ENCODE data around the gene SIRT2. TPM values are rescaled to one million over a fixed set of nuclear protein-coding genes. Genes with fewer than 3 reads are reported as not detected.
A peak's percentile ranks its signal among the peaks of the same experiment; 100 is the strongest.

SIRT2 gene
- total and polyA plus RNA-seq, 2 donors (not counting 1 experiment from before 2014, with no cell fraction given): 42.4 to 65.9 TPM

DNA sequence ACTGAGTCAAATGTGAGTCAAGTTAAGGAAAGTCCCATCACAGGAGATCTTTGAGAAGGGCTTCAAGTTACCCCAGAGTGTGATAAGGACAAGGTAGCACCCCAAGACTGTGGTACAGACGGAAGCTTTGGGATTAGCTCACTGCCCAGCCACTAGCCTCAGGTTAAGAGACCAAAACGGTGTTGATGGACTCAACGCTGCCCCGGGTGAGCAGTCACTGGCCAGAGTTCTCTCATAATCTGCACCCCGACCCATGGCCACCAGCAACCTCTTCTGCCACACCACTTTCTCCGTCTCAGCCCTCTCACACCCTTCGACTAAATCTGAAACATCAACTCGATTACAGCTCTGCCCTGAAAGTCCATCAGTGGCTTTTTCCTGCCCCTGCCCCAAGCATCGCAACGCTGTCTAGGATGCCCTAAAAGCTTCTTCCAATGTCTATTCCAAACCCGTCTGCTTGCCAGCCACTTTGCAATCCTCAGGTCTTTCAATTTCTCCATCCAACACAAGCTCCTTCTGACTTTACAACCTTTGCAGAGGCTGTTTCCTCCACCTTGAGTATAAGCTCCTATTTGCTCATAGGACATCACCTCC is 55.2 kb downstream of the SIRT2 start:
- Histone ChIP-seq H3K4me2 (replicated peaks; ENCODE audit: low read depth, low read length, poor library complexity, severe bottlenecking) (no peak overlapping the region), H4K20me1 (ENCODE audit: control insufficient read depth, insufficient read depth, low read length, poor library complexity, severe bottlenecking) (peaks cover 100% of the 10 kb centered on the region)
- intact Hi-C loops (cut with micrococcal nuclease): no loop called here

More for the DNA sequence above, 55.2 kb downstream of the SIRT2 start:
- no peaks in the 10 kb centered on the region for H3K27me3 ChIP-seq (replicated peaks in 1 of 4; ENCODE audit: control extremely low read depth in 1 of 4, control insufficient read depth in 3 of 4, insufficient read depth in 4 of 4, low read length in 3 of 4)
- H3K9ac ChIP-seq (ENCODE audit: low read length): no peak overlapping the region
- no peak for TF ChIP-seq EZH2 (IDR thresholded peaks at IDR 0.05; ENCODE audit: borderline replicate concordance, insufficient read depth, low read depth, low read length, poor library complexity, severe bottlenecking)
- TF ChIP-seq, protein P1, sequence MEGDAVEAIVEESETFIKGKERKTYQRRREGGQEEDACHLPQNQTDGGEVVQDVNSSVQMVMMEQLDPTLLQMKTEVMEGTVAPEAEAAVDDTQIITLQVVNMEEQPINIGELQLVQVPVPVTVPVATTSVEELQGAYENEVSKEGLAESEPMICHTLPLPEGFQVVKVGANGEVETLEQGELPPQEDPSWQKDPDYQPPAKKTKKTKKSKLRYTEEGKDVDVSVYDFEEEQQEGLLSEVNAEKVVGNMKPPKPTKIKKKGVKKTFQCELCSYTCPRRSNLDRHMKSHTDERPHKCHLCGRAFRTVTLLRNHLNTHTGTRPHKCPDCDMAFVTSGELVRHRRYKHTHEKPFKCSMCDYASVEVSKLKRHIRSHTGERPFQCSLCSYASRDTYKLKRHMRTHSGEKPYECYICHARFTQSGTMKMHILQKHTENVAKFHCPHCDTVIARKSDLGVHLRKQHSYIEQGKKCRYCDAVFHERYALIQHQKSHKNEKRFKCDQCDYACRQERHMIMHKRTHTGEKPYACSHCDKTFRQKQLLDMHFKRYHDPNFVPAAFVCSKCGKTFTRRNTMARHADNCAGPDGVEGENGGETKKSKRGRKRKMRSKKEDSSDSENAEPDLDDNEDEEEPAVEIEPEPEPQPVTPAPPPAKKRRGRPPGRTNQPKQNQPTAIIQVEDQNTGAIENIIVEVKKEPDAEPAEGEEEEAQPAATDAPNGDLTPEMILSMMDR (IDR thresholded peaks at IDR 0.05): no peak
- H3K4me1 ChIP-seq (ENCODE audit: control insufficient read depth in 2 of 2, insufficient read depth in 2 of 2, low read length in 2 of 2): peaks cover 59 to 66% of the 10 kb centered on the region in 2 donors
- Mint-ChIP-seq H3K27me3 (no peaks in the 10 kb centered on the region), H3K4me3 (peak overlapping the region; percentile 2), H3K4me1 (peaks cover 69% of the 10 kb centered on the region), H3K9me3 (ENCODE audit: insufficient read depth) (no peaks in the 10 kb centered on the region), H3K27ac (peak overlapping the region; percentile 59)
- H2AFZ ChIP-seq (ENCODE audit: insufficient read depth, low read depth, low read length, poor library complexity, severe bottlenecking): no peak overlapping the region
- ChIA-PET CTCF (interaction anchor here (0.6 to 1.3 kb wide), 9 partner anchors 10 to 92 kb away, joined by 3 to 6 read pairs (median 3); partner anchors contain the start of genes ECH1 and RINL), POLR2A (interaction anchor here (0.7 to 1.2 kb wide), 2 partner anchors 25 to 482 kb away, joined by 4 read pairs; no protein-coding TSS in a partner anchor)
- H3K27ac ChIP-seq (ENCODE audit: low read length in 2 of 2): peak overlapping the region in 1 of 2 donors; percentile 37
- peaks cover 93% of the 10 kb centered on the region for H3K79me2 ChIP-seq (ENCODE audit: control insufficient read depth, insufficient read depth, low read length)
- peaks cover 17 to 94% of the 10 kb centered on the region in 2 experiments for H3K36me3 ChIP-seq (replicated peaks in 1 of 2; ENCODE audit: control extremely low read depth in 1 of 2, control insufficient read depth in 1 of 2, extremely low read depth in 1 of 2, insufficient read depth in 2 of 2, low read length in 1 of 2)
- H3K4me3 ChIP-seq (ENCODE audit: control extremely low read depth in 1 of 5, extremely low read depth in 1 of 5, insufficient read depth in 1 of 5, low read depth in 2 of 5, low read length in 4 of 5): no peak overlapping the region
- 92% methylated on average over 11 of the region's 11 CpGs for WGBS (ENCODE audit: insufficient coverage)
- DNase-seq (no peak), ATAC-seq (ENCODE audit: low read depth) (no peak)
- H3K9me3 ChIP-seq (ENCODE audit: control extremely low read depth in 1 of 3, control insufficient read depth in 2 of 3, insufficient read depth in 1 of 3, low read length in 2 of 3): no peaks in the 10 kb centered on the region
